NCI-H2227 (cell line): Measurements from ENCODE around the gene CROCC2.

Experiments
- DNase-seq: peaks from one replicate; lab custom pipeline; 2025; ENCODE audit not compliant: unreplicated experiment; lab: John Stamatoyannopoulos, UW

CROCC2 gene

DNA sequence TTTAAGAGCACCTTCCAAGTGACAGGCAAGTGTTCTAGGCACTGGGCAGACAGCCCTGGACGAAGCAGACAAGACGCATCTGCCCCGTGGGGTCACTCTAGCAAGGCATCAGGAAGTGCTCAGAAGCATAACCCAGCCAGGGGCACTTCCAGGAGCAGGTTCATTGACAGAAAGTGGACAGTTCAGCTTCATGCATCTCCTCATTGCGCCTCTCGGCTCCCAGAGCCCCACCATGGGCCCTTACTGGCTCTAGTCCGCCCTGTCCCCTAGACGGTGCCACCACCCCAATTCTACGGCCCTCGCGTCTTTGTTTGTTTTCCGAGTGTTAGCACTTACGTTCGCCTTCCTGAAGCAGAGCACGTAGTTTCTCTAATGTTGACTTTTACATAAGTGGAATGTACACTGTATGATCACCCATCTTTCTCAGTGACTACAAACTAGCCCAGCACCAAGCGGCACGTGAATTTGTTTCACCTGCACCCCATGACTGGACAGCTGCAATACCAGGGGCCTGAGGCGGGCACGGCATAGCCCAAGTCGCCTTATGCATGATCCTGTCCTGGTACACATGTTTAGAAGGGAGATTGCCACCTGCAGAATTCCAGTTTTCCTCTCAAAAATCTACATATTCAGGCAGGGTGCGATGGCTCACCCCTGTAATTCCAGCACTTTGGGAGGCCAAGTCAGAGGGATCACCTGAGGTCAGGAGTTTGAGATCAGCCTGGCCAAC lies 125.5 kb downstream of the CROCC2 start:
- no peak for DNase-seq

DNA sequence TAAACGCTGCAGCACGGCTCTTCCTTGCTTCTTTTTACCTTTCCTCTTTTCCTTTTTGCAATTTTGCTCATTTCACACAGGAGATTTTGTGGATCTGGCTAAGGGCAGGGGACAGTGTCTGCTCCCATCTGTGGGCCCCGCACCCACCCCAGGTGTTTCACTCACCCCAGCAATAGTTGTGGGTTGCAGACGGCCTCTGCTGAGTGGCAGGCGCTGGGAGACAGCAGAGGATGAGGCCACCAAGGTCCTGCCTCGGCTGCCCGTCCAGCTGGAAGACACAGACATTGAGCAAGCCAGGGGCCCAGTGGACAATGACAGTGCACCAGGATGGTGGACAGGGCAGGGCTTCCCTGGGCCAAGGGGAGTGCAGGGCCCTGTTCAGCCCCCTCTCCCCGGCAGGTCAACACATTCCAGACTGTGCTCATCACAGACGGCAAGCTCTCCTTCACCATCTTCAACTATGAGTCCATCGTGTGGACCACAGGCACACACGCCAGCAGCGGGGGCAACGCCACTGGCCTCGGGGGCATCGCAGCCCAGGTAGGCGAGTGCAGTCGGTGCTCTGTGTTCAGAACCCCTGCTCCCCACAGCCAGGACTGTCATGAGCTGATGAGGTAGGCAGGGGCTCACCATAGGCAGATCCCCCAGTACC lies 127.3 kb downstream of the CROCC2 start:
- DNase-seq, result no peak

DNA sequence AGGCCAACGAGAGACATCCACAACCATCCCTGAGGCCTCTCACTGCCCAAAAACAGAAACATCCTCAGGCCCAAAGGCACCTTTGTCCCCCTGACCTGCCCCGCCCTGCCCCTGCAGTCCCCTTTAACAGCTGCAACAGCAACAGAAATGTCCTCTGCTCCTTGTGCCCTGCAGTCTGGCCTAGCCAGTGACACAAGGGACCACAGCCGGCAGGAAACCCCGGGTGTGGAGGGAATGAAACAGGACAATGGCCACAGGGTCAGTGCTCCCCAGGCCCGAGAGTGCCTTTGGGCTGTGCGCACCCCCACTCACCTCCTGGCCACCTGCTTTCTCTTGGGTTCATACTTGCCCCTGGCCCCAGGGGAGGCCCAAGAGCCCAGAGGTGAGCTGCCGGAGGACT lies 127.9 kb downstream of the CROCC2 start:
- no peak for DNase-seq

DNA sequence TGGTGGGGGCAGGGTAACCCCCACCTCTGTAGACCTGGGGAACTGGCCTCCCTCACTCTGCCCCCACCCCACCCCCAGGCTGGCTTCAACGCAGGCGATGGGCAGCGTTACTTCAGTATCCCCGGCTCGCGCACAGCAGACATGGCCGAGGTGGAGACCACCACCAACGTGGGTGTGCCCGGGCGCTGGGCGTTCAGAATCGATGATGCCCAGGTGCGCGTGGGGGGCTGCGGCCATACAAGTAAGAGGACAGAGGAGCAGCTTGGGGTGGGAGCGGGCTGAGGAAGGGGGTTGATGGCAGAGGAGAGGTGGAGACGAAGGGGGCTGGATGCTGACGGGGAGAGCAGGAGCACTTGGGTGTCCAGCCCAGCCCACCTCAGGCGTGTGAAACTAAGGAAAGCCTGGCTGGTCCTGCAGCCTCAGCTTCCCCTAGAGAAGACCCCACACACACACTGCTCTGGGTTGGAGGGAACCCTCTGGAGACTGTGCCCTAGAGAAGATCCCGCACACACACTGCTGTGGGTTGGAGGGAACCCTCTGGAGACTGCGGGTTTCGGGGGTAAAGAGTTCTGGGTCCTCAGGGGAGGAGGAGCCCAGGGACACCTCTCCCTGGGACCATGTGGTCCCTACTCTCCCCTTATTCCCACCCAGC lies 128.5 kb downstream of the CROCC2 start:
- DNase-seq, result no peak

DNA sequence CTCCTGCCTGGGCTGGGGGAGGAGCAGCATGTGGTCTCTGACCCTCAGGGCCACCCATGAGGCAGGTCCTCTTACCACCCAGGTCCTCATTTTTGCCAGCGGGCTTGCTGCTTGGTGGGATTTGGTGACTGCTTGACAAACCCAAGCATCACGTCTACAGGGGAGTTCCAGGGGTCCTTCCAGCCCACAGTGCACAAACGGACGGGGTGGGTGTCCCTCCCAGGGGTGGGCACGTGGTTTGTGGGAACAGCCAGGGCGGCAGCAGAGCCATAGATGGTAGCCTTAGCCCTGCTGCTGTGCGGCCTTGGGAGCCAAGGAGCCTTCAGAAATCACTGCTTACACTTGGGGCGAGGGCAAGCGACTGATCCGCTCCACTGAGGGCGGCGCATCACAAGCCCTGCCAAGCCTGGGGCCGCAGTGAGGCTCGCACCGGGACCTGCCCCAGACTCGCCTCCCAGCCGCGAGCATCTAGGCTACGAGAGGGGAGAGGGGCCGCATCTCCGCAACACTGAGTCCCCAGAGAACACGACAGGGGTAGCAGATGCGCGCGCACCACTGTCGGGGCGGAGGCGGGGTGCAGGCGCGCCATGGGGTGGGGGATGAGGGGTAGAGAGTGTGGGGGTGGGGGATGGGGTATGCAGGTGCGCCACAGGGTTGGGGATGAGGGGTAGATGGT lies 129.1 kb downstream of the CROCC2 start:
- DNase-seq, result no peak

DNA sequence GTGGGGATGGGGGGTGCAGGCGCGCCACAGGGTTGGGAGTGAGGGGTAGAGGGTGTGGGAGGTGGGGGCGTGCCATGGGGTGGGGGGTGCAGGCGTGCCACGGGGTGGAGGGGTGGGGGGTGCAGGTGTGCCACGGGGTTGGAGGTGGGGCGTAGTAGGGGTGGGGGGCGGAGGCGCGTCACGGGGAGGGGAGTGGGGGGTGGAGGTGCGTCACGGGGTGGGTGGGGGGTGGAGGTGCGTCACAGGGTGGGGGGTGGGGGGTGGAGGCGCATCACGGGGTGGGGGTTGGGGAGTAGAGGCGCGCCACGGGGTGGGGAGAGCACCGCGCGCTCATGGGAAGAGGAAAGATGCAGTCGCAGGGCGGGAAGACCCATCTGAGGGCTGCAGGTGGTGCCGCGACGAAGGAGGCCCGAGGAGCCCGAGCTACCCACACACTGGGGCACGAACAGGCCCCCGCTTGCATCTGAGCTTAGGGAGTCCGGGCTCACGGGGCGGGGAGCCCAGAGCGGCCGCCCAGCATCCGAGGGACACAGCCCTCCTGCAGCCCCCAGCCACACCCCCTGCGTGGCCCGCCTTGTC lies 129.8 kb downstream of the CROCC2 start:
- peak; percentile 54 for DNase-seq

DNA sequence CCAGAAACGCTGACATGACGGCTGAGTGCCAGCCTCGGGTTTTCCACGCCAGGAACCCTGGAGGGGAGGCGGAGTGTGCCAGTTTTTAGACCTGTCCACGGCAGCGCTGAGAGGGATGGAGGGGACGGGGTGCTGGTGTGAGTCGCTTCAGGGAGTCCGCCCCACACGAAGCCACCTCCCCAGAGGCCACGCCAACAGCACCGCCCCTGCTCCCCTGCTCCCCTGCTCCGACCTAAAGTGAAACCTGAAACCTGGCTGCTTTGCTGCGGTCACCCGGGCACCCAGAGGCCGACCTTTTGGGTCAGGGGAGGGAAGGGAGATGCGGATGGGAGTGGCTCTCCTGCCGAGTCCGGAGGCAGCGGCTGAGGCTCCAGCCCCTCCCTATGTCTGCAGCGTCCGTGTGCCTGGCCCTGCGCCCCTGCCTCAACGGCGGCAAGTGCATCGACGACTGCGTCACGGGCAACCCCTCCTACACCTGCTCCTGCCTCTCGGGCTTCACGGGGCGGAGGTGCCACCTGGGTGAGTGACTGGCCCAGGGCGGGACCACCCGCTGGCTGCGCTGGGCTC lies 130.3 kb downstream of the CROCC2 start:
- DNase-seq, result no peak

DNA sequence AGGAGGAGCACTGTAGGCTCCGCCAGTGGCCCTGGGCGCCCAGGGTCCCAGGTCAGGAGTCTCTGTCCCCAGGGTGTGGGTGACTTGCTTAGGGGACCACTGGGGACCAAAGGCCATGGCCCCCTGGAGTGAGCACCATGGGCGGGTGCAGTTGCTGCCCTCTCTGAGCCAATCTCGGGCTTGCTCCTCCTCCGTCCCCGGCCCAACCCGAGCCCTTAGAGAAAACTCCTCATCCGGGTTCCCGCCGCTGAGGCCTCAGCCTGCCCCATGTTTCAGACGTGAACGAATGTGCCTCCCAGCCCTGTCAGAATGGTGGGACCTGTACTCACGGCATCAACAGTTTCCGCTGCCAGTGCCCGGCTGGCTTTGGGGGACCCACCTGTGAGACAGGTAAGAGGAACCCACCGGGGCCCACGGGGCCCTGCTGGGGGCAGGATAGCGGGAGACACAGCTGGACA lies 130.9 kb downstream of the CROCC2 start:
- DNase-seq, result no peak

DNA sequence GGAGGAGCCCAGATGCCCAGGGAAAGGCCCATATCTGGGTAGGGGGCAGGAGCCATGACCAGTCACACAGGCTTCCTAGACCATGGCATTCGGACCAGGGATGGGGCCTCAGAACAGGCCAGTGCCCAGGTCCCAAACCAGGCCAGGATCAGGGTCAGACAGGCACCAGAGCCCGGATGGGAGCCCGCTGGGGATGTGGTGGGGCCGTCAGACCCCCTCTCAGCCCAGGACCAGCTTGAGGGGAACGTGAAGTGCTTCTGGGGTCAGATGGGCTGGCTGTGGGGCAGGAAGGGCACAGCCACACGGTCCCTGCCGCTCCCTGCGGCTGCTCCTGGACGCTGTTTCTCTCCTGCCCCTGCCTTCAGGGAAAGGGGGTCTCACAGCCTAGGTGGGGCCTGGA lies 131.4 kb downstream of the CROCC2 start:
- DNase-seq, result no peak

DNA sequence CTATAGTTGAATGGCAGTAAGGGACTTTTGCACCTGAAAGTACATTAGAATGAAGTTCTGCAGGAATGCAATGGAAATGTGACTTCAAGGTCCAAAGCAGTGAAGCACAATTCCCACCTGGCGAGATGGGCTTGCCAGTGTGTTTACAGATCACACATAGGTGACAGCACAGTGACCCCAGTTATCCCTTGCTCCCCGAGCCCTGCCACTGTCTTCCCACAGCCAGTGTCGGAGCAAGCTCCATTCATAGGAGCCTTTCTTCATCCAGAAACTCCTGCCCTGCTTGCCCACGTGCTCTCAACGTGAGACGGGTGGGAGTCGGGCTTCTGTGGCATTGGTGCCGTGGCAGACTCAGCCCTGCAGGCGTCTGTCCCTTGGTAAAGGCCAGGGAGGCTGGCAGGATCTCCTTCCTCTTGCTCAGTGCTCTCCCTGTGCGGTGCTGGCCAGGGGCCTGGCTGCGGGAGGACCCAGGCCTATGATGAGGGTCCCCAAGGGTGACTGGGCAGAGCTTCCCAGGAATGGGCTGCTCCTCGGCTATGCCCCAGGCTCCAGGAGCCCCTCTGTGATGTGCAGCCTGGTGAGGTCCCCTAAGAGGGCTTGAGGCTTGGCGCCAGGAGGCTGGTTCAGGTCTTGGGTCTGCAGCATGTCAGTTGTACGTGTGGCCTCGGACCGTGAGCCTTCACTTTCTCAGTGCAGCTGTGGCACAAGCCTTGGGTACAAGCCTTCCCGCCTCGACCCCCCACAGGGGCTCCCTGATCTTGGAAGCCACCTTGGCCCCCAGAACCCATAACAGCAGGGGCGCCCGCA lies 132.4 kb downstream of the CROCC2 start:
- no peak for DNase-seq

DNA sequence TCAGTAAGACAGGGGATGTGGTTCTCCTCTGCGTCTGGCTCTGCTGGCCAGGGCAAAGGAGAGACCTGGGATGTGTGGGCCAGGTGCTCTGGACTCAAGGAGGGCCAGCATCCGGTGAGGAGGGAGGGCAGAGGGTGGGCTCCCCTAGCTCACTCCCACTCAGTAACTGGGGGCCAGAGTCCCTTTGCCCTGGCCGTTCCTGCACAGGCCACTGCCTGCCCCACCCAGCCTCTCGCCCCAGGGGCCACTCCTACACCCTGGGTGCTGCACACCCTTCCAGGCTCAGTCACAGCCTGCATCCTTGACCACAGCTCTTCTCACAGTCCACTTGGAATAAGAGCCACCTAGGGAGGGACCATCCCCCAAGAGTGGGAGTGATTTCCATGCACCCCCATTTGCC lies 133.3 kb downstream of the CROCC2 start:
- DNase-seq, result no peak

DNA sequence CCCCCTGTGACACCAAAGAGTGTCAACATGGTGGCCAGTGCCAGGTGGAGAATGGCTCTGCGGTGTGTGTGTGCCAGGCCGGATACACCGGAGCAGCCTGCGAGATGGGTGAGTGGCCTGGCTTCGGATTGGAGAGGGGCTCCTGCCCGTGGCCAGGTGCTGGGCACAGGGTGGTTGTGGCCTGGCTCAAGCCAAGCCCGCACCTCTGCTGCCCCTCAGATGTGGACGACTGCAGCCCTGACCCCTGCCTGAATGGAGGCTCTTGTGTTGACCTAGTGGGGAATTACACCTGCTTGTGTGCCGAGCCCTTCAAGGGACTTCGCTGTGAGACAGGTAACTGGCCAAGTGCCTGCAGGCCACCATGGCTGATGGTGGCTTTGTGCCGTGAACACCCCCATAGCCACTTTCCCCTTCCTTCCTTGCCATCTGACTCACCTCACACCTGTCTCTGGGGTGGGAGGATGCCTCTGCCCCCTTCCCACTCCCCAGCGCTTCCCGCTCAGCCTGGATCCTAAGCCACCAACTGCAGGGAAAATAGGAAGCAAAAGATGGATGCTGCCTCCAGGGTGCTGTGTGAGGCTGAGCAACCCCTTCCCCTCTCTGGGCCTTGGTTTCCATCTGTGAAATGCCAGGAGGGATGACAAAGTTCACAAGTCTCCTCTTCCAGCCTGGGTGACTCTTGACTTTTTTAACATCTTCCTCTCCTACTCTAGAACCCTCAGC lies 134.1 kb downstream of the CROCC2 start:
- no peak for DNase-seq

DNA sequence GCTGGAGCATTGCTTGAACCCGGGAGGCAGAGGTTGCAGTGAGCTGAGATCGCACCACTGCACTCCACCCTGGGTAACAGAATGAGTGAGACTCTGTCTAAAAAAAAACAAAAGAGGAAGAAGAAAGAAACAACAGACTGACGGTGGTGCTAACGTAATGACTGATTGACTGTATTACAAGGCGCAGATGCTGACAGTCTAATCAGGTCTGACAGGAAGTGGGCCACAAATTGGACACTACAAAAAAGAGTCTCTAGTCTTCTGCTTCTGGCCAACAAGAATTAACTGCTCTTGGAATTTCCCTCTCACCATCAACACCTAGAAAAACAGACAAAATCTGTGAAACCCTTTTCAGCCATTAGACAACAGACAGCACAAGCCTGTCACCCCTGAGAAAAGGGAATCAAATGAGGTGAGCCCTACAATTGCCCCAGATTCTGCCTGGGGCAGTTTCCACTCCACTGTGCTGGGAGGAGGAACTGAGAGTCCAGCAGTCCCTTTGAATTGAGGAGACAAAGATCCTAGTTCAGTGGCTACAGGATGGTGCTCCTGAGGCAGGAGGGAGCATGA lies 135.5 kb downstream of the CROCC2 start:
- DNase-seq, result no peak
